Activated T-helper 1 cell treated with anti-CD3 and anti-CD28 coated beads, Interleukin-2, amount 50 U/mL, for 16 hours (primary cell): Measurements from ENCODE around the gene INPP4A.

ENCODE experiments used
- DNase-seq, 2 donors: peaks; one replicate each; pipeline ENCODE4 v3.0.0-alpha.2; 2020; ENCODE audit warnings: low read depth in 1 of 2, low spot score in 1 of 2

Gene INPP4A

GRCh38 chr2:98436734-98437133, 7.9 kb upstream of the INPP4A start:
- no peak for DNase-seq

- DNase-seq: no peak
Measured at GRCh38 chr2:98438190-98439133, 6.2 kb upstream of the INPP4A start.

GRCh38 chr2:98441706-98442450, 2.8 kb upstream of the INPP4A start:
- DNase-seq: no peak

- no peak for DNase-seq
Measured at GRCh38 chr2:98442488-98442887, 2.2 kb upstream of the INPP4A start.

GRCh38 chr2:98445177-98445682, 572 bp downstream of the INPP4A start:
- no peak for DNase-seq

GRCh38 chr2:98445683-98446581, 1.3 kb downstream of the INPP4A start:
- no peak for DNase-seq

GRCh38 chr2:98446850-98447249, 2.2 kb downstream of the INPP4A start:
- DNase-seq: no peak

GRCh38 chr2:98448441-98449145, 3.9 kb downstream of the INPP4A start:
- no peak for DNase-seq

GRCh38 chr2:98452396-98453027, 7.9 kb downstream of the INPP4A start:
- DNase-seq: no peak

- DNase-seq: no peak
Measured at GRCh38 chr2:98453083-98453482, 8.4 kb downstream of the INPP4A start.

- DNase-seq: no peak
Measured at GRCh38 chr2:98453531-98453930, 8.9 kb downstream of the INPP4A start.

- no peak for DNase-seq
Measured at GRCh38 chr2:98454073-98454472, 9.4 kb downstream of the INPP4A start.

- DNase-seq: no peak
Measured at GRCh38 chr2:98454500-98455235, 10.0 kb downstream of the INPP4A start.

- DNase-seq: no peak
Measured at GRCh38 chr2:98455494-98455976, 10.9 kb downstream of the INPP4A start.

- DNase-seq: no peak
Measured at GRCh38 chr2:98457045-98457696, 12.5 kb downstream of the INPP4A start.

- DNase-seq: no peak
Measured at GRCh38 chr2:98458207-98458606, 13.5 kb downstream of the INPP4A start.

GRCh38 chr2:98458667-98459380, 14.2 kb downstream of the INPP4A start:
- no peak for DNase-seq
